HFFc6 (cell line): ENCODE measurements around the gene ADGRL3. TPM values are rescaled to one million over a fixed set of nuclear protein-coding genes. Genes with fewer than 3 reads are reported as not detected.
"Not testable (repeated sequence)": the region's sequence is repeated elsewhere in the genome, so short reads cannot be mapped to it uniquely, and the experiment has no call there.

Source experiments
- DNase-seq: peaks from one replicate; pipeline ENCODE4 v3.0.0-alpha.2; 2018
- H3K27ac Mint-ChIP-seq: 2 replicates; pipeline ENCODE4 v1.8.0; 2020; ENCODE audit warnings: mild to moderate bottlenecking, mixed read lengths
- H3K27me3 Mint-ChIP-seq: 2 replicates; pipeline ENCODE4 v1.8.0; 2021; ENCODE audit warnings: mild to moderate bottlenecking, moderate library complexity, mixed read lengths; ENCODE audit not compliant: insufficient read depth
- H3K36me3 Mint-ChIP-seq: 2 replicates; pipeline ENCODE4 v1.8.0; 2021; ENCODE audit warnings: low read depth, mixed read lengths
- H3K4me1 Mint-ChIP-seq: 2 replicates; pipeline ENCODE4 v1.8.0; 2020; ENCODE audit warnings: low read depth, mixed read lengths
- H3K4me3 Mint-ChIP-seq: 2 replicates; pipeline ENCODE4 v1.8.0; 2020; ENCODE audit warnings: mild to moderate bottlenecking, moderate library complexity, mixed read lengths
- H3K9me3 Mint-ChIP-seq: 2 replicates; pipeline ENCODE4 v1.8.0; 2020; ENCODE audit warnings: mild to moderate bottlenecking, mixed read lengths
- total RNA-seq, 6 experiments: library from RNA; stranded (reverse); fragmentation: NEBNext Ultra II Directional; extraction: Animal tissue kit (Norgen Biotek cat#: 25700); gene quantifications; 2 replicates in 1 of 6; 3 replicates in 5 of 6; pipeline ENCODE4 v1.2.3, GENCODE V29; 2021
- TF ChIP-seq, protein P1 (sequence below): fragments of 200-600 bp; sonication (generic); IDR thresholded peaks from 2 replicates; pipeline ENCODE4 v1.5.0; 2021; ENCODE audit warnings: antibody characterized with exemption, mild to moderate bottlenecking

The ADGRL3 gene
- total RNA-seq, 6 experiments from 2014 or later = not detected

DNA sequence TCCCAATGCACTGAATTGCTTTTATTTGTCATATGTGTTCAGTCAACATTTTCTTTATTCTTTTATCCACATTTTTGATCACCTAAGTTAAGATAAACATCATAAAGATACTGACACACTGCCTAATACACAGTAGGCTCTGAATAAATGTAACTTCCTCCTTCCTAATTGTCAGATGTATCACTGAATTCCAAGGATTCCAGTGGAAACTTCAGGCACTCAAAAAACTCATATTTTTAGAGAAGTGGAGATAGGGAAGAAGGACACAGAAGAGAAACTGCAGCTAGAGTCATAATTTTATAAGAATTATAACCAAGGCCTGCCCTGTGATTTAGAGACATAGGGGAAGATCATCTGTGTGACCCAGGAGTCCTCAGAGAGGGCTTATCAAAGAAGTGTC is 753.3 kb downstream of the ADGRL3 start:
- Mint-ChIP-seq H3K27me3 (no peaks in the 10 kb centered on the region), H3K9me3 (peaks cover 45% of the 10 kb centered on the region), H3K27ac (no peak overlapping the region), H3K4me3 (no peak overlapping the region), H3K36me3 (no peaks in the 10 kb centered on the region), H3K4me1 (no peaks in the 10 kb centered on the region)
- DNase-seq = no peak
- TF ChIP-seq, protein P1, sequence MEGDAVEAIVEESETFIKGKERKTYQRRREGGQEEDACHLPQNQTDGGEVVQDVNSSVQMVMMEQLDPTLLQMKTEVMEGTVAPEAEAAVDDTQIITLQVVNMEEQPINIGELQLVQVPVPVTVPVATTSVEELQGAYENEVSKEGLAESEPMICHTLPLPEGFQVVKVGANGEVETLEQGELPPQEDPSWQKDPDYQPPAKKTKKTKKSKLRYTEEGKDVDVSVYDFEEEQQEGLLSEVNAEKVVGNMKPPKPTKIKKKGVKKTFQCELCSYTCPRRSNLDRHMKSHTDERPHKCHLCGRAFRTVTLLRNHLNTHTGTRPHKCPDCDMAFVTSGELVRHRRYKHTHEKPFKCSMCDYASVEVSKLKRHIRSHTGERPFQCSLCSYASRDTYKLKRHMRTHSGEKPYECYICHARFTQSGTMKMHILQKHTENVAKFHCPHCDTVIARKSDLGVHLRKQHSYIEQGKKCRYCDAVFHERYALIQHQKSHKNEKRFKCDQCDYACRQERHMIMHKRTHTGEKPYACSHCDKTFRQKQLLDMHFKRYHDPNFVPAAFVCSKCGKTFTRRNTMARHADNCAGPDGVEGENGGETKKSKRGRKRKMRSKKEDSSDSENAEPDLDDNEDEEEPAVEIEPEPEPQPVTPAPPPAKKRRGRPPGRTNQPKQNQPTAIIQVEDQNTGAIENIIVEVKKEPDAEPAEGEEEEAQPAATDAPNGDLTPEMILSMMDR = no peak

DNA sequence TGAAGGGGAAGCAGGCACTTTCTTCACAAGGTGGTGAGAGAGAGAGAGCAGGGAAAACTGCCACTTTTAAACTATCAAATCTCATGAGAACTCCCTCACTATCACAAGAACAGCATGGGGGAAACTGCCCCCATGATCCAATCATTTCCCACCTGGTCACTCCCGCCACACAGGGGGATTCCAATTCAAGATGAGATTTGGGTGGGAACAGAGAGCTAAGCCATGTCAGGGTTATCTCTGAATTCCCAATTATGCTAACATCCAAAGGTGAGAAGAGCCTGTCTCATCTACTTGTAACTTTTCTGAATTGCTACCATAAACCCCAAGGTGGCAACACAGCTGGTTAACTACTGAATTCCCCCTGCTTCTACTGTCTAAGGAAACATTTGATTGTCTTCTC is 758.5 kb downstream of the ADGRL3 start:
- Mint-ChIP-seq H3K4me3 (no peak overlapping the region), H3K4me1 (no peaks in the 10 kb centered on the region), H3K36me3 (no peaks in the 10 kb centered on the region), H3K27me3 (no peaks in the 10 kb centered on the region), H3K9me3 (peaks cover 51% of the 10 kb centered on the region), H3K27ac (no peak overlapping the region)
- TF ChIP-seq, protein P1 = no peak
- DNase-seq = no peak

GRCh38 chr4:61959087-61959486 is 759.0 kb downstream of the ADGRL3 start:
- peaks cover 48% of the 10 kb centered on the region for H3K9me3 Mint-ChIP-seq
- H3K4me3 Mint-ChIP-seq = no peak overlapping the region
- DNase-seq = no peak
- H3K27ac Mint-ChIP-seq = no peak overlapping the region
- no peaks in the 10 kb centered on the region for H3K36me3 Mint-ChIP-seq
- H3K4me1 Mint-ChIP-seq = no peaks in the 10 kb centered on the region
- H3K27me3 Mint-ChIP-seq = no peaks in the 10 kb centered on the region
- TF ChIP-seq, protein P1 = no peak

DNA sequence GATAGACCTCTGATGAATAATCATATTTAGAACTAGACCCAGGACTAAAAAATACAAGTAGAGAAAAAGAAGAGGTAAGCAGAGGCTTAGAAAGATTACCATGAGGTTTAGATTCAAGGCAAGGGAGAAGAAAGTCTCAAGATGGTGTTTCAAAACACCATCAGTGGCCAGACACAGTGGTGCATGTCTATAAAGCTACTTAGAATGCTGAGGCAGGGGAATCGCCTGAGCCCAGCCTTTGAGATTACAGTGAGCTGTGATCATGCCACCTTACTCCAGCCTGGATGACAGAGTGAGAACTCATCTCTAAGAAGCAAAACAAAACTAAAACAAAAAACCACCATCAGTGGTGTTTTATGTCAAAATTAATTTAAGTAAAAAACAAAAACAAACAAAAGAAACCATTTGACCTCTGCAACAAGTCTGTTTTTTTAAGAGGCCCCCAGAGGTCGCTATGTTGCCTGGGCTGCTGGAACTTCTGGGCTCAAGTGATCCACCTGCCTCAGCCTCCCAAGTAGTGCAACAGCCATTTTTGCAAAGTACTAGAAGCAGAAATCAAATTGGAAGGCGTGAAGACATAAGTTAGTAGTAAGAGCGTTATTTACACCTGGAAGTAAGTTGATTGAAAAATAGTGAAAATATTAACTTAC is 784.3 kb downstream of the ADGRL3 start:
- Mint-ChIP-seq H3K36me3 (no peaks in the 10 kb centered on the region), H3K4me3 (no peak overlapping the region), H3K27me3 (no peaks in the 10 kb centered on the region), H3K4me1 (no peaks in the 10 kb centered on the region), H3K27ac (no peak overlapping the region), H3K9me3 (peaks cover 32% of the 10 kb centered on the region)
- no peak for DNase-seq
- TF ChIP-seq, protein P1 = no peak

DNA sequence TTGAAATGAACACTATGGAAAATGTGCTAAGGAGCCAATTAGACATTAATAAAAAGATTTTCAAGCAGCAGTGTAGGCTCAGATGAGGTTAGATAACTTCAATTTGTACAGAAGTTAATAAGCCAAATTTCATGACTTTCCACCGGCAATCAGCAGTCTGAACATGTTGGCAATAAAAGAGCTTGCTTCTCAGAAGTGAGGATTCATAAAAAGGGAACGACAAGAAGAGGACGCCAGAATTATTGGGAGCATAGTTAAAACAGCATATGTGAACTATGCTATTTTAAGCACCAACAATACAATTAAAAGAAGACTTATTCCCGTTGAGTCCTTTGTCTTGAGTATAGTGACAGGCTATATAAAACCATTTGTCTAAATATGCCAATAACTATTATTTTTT is 785.3 kb downstream of the ADGRL3 start:
- peaks cover 22% of the 10 kb centered on the region for H3K9me3 Mint-ChIP-seq
- no peak for DNase-seq
- H3K36me3 Mint-ChIP-seq = no peaks in the 10 kb centered on the region
- H3K27me3 Mint-ChIP-seq = no peaks in the 10 kb centered on the region
- H3K4me1 Mint-ChIP-seq = no peaks in the 10 kb centered on the region
- TF ChIP-seq, protein P1 = no peak
- no peak overlapping the region for H3K4me3 Mint-ChIP-seq
- H3K27ac Mint-ChIP-seq = no peak overlapping the region

GRCh38 chr4:61986929-61987328 is 786.8 kb downstream of the ADGRL3 start:
- H3K9me3 Mint-ChIP-seq = peaks cover 18% of the 10 kb centered on the region
- not testable (repeated sequence) for H3K27me3 Mint-ChIP-seq, H3K4me3 Mint-ChIP-seq, DNase-seq, H3K4me1 Mint-ChIP-seq, H3K27ac Mint-ChIP-seq, H3K36me3 Mint-ChIP-seq
